ENCODE results near the gene GANC.

The GANC gene

DNA sequence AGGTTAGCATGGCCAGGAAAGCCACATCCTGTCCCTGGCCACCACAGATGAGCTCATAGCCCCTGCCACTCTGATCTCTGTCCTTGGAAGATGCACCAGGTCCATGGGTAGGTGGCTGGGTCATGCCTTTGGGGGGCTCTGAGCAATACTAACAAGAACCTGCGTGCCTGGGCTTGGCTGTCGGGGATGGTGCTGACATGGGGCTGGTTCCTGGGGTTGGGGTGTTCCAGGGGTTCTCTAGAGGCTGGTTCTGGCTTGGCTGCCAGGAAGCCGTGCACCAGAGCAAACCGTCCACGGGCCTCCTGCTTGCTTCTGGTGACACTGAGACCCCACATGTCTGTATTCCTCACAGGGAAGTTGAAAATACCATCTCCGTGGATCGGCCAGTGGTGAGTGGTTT is 130.4 kb downstream of the GANC start:
- TF ChIP-seq, protein P1, sequence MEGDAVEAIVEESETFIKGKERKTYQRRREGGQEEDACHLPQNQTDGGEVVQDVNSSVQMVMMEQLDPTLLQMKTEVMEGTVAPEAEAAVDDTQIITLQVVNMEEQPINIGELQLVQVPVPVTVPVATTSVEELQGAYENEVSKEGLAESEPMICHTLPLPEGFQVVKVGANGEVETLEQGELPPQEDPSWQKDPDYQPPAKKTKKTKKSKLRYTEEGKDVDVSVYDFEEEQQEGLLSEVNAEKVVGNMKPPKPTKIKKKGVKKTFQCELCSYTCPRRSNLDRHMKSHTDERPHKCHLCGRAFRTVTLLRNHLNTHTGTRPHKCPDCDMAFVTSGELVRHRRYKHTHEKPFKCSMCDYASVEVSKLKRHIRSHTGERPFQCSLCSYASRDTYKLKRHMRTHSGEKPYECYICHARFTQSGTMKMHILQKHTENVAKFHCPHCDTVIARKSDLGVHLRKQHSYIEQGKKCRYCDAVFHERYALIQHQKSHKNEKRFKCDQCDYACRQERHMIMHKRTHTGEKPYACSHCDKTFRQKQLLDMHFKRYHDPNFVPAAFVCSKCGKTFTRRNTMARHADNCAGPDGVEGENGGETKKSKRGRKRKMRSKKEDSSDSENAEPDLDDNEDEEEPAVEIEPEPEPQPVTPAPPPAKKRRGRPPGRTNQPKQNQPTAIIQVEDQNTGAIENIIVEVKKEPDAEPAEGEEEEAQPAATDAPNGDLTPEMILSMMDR (conservative IDR thresholded peaks at IDR 0.05), result no peak
- TF ChIP-seq ZFX (IDR thresholded peaks at IDR 0.05), result no peak
- H3K27ac ChIP-seq, result no peak overlapping the region

DNA sequence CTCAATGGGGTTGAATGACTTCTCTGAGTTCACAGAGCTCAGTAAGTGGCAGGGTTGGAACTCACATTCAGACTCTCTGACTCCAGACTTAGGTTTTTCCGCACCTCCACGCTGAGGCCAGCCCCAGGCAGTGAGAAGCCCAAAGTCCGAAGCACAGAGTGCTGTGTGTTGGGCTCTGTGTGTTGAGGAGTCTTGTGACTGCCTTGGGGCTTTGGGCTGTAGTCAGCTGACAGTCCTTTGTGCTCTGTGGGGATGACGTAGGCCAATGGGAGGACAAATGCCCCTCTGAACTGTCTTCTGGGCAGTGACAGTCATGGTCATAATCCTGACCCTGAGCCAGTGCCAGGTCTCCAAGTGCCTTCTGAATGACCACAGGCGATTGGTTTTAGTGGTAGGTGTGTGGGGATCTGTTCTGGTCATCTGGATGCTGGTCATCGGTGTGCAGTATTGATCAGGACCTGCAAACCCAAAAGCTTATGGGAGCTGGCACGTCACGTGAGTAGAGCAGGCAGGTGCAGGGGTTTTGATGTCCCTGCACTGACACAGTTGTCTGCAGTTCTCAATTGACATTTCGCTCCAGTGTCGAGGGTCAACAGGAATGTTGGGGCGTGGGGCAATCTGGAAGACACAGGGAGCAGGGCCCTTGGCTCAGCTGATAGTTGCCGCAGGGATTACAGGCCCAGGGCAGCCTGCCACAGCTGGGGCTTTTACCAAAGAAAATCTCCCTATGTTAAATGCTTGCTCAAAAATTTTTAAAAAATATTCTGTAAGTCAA is 131.6 kb downstream of the GANC start:
- H3K27ac ChIP-seq, result no peak overlapping the region
- TF ChIP-seq, protein P1 (conservative IDR thresholded peaks at IDR 0.05), result no peak
- no peak for TF ChIP-seq ZFX (IDR thresholded peaks at IDR 0.05)

DNA sequence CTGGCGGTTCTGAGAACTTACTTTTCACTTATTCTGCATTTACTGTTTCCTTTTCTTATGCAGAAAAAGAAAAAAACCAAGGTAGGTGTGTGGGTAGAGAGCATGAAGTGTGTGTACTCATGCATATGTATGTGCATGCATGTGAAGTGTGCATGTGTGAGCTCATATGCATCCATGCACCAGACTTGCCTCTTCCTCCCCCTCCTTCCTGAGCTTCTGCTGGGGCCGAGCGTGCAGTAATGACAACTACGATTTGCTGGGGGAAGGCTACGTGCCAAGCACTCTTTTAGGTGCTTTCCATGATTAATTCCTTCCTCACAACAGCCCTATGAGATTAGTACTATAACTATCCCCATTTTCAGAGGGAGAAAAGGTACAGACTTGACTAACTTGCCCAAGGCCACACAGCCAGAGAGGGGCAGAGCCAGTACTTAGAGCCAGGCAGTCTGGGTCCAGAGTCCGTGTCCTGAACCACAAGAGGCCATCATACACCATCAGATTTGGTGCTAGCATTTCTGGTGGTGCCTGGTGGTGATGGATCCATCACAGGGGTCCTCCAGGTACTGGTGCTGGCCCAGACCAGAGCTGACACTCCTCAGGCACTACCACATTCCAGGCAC is 133.0 kb downstream of the GANC start:
- H3K27ac ChIP-seq, result no peak overlapping the region
- no peak for TF ChIP-seq ZFX (IDR thresholded peaks at IDR 0.05)
- TF ChIP-seq, protein P1 (conservative IDR thresholded peaks at IDR 0.05), result no peak
